Measurements from ENCODE around the gene PDZRN3.
"Not testable (repeated sequence)": the region's sequence is repeated elsewhere in the genome, so short reads cannot be mapped to it uniquely, and the experiment has no call there.

PDZRN3 gene

GRCh38 chr3:73484656-73485248 is 140.0 kb downstream of the PDZRN3 start:
- no peak for DNase-seq

GRCh38 chr3:73481888-73482287 is 142.9 kb downstream of the PDZRN3 start:
- no peak for DNase-seq

GRCh38 chr3:73480187-73480672 is 144.5 kb downstream of the PDZRN3 start:
- DNase-seq, result no peak

GRCh38 chr3:73479325-73479724 is 145.4 kb downstream of the PDZRN3 start:
- no peak for DNase-seq

GRCh38 chr3:73478858-73479257 is 145.9 kb downstream of the PDZRN3 start:
- DNase-seq, result no peak

- no peak for DNase-seq
Observed at GRCh38 chr3:73475717-73476116, 149.0 kb downstream of the PDZRN3 start.

- no peak for DNase-seq
Observed at GRCh38 chr3:73475175-73475574, 149.6 kb downstream of the PDZRN3 start.

GRCh38 chr3:73474619-73475018 is 150.1 kb downstream of the PDZRN3 start:
- no peak for DNase-seq

GRCh38 chr3:73473898-73474416 is 150.8 kb downstream of the PDZRN3 start:
- DNase-seq, result no peak

- DNase-seq, result no peak
Observed at GRCh38 chr3:73473181-73473897, 151.4 kb downstream of the PDZRN3 start.

- DNase-seq, result no peak
Observed at GRCh38 chr3:73471986-73472787, 152.6 kb downstream of the PDZRN3 start.

GRCh38 chr3:73470860-73471259 is 153.9 kb downstream of the PDZRN3 start:
- no peak for DNase-seq

- DNase-seq, result no peak
Observed at GRCh38 chr3:73469331-73469730, 155.4 kb downstream of the PDZRN3 start.

GRCh38 chr3:73467211-73467610 is 157.5 kb downstream of the PDZRN3 start:
- no peak for DNase-seq

GRCh38 chr3:73465926-73466325 is 158.8 kb downstream of the PDZRN3 start:
- DNase-seq, result no peak

GRCh38 chr3:73464126-73464525 is 160.6 kb downstream of the PDZRN3 start:
- not testable (repeated sequence) for DNase-seq

- no peak for DNase-seq
Observed at GRCh38 chr3:73461547-73461946, 163.2 kb downstream of the PDZRN3 start.

- no peak for DNase-seq
Observed at GRCh38 chr3:73459711-73460110, 165.0 kb downstream of the PDZRN3 start.

- no peak for DNase-seq
Observed at GRCh38 chr3:73453666-73454065, 171.1 kb downstream of the PDZRN3 start.

GRCh38 chr3:73452729-73453128 is 172.0 kb downstream of the PDZRN3 start:
- DNase-seq, result no peak

GRCh38 chr3:73451301-73451944 is 173.3 kb downstream of the PDZRN3 start:
- DNase-seq, result no peak

- DNase-seq, result no peak
Observed at GRCh38 chr3:73449774-73450173, 175.0 kb downstream of the PDZRN3 start.

GRCh38 chr3:73448761-73449301 is 175.9 kb downstream of the PDZRN3 start:
- no peak for DNase-seq
